HG03280 (cell line): ENCODE measurements around the gene HIKESHI.
"Not testable (repeated sequence)": the region's sequence is repeated elsewhere in the genome, so short reads cannot be mapped to it uniquely, and the experiment has no call there.

Experiments used
- ATAC-seq: cut with Tn5 transposase; IDR thresholded peaks from one replicate; pipeline ENCODE4 v1.9.1; 2021; ENCODE audit warnings: mild to moderate bottlenecking, moderate library complexity; ENCODE audit not compliant: unreplicated experiment

The HIKESHI gene

GRCh38 chr11:86302092-86302793, at the start of gene HIKESHI:
Gene HIKESHI, plus strand, starts transcription at chr11:86302240. Its CDS starts 209 bp downstream, at chr11:86302449.
- ATAC-seq, result peak; percentile 98

GRCh38 chr11:86255896-86256295, 46.1 kb upstream of the HIKESHI start:
- ATAC-seq, result peak; percentile 96

- ATAC-seq, result no peak
Observed at GRCh38 chr11:86256608-86257007, 45.4 kb upstream of the HIKESHI start.

GRCh38 chr11:86257446-86257845, 44.6 kb upstream of the HIKESHI start:
- ATAC-seq, result no peak

- ATAC-seq, result no peak
Observed at GRCh38 chr11:86259730-86260129, 42.3 kb upstream of the HIKESHI start.

- ATAC-seq, result no peak
Observed at GRCh38 chr11:86261328-86261727, 40.7 kb upstream of the HIKESHI start.

- no peak for ATAC-seq
Observed at GRCh38 chr11:86262387-86262786, 39.7 kb upstream of the HIKESHI start.

- ATAC-seq, result no peak
Observed at GRCh38 chr11:86264649-86265048, 37.4 kb upstream of the HIKESHI start.

- no peak for ATAC-seq
Observed at GRCh38 chr11:86265194-86265593, 36.8 kb upstream of the HIKESHI start.

GRCh38 chr11:86269645-86270044, 32.4 kb upstream of the HIKESHI start:
- no peak for ATAC-seq

GRCh38 chr11:86274503-86274902, 27.5 kb upstream of the HIKESHI start:
- no peak for ATAC-seq

- no peak for ATAC-seq
Observed at GRCh38 chr11:86274999-86275398, 27.0 kb upstream of the HIKESHI start.

GRCh38 chr11:86275493-86276370, 26.3 kb upstream of the HIKESHI start:
- no peak for ATAC-seq

- ATAC-seq, result no peak
Observed at GRCh38 chr11:86277741-86278140, 24.3 kb upstream of the HIKESHI start.

- no peak for ATAC-seq
Observed at GRCh38 chr11:86278226-86278625, 23.8 kb upstream of the HIKESHI start.

GRCh38 chr11:86279747-86280146, 22.3 kb upstream of the HIKESHI start:
- ATAC-seq, result no peak

GRCh38 chr11:86287468-86287796, 14.6 kb upstream of the HIKESHI start:
- ATAC-seq, result no peak

- no peak for ATAC-seq
Observed at GRCh38 chr11:86288776-86289507, 13.1 kb upstream of the HIKESHI start.

- ATAC-seq, result not testable (repeated sequence)
Observed at GRCh38 chr11:86289508-86290280, 12.3 kb upstream of the HIKESHI start.

GRCh38 chr11:86291466-86292262, 10.4 kb upstream of the HIKESHI start:
- peak; percentile 25 for ATAC-seq
